BJ (cell line): Measurements from ENCODE around the gene ANGPTL5. TPM values are rescaled to one million over a fixed set of nuclear protein-coding genes. Genes with fewer than 3 reads are reported as not detected.
A peak's percentile ranks its signal among the peaks of the same experiment; 100 is the strongest.

Experiments
- CTCF ChIA-PET: fragments of 350-600 bp; formaldehyde crosslinking; extraction: SDS; loops from one replicate; lab custom pipeline; 2021; ENCODE audit warnings: antibody characterized with exemption, inconsistent platforms; lab: Yijun Ruan, JAX
- POLR2A ChIA-PET: fragments of 300-600 bp; sonication (Branson Sonifier 250); formaldehyde crosslinking; extraction: SDS; loops from one replicate; lab custom pipeline; 2021; ENCODE audit warnings: antibody characterized with exemption; lab: Charles Lee
- DNase-seq: peaks from one replicate; pipeline ENCODE4 v3.0.0-alpha.2; 2011; ENCODE audit warnings: low read depth
- H3K27me3 ChIP-seq: 2 replicates; pipeline ENCODE4 v1.6.0; 2011; ENCODE audit warnings: low read length; ENCODE audit not compliant: control insufficient read depth, insufficient read depth
- H3K36me3 ChIP-seq: 2 replicates; pipeline ENCODE4 v1.5.1; 2011; ENCODE audit warnings: low read length; ENCODE audit not compliant: control insufficient read depth, insufficient read depth
- H3K4me3 ChIP-seq: 2 replicates; pipeline ENCODE4 v1.5.1; 2011; ENCODE audit warnings: low read depth, mild to moderate bottlenecking, control low read depth, low read length
- polyA plus RNA-seq: library from polyadenylated mRNA; depleted of rRNA; stranded (reverse); fragments of >200 nt; gene quantifications from 2 replicates; pipeline ENCODE4 v1.2.3, GENCODE V29; 2011
- TF ChIP-seq, protein P1 (sequence below): IDR thresholded peaks from 2 replicates; pipeline ENCODE4 v1.5.1; 2011; ENCODE audit warnings: low read depth, mild to moderate bottlenecking, control low read depth, inconsistent platforms, low read length, moderate library complexity; ENCODE audit not compliant: insufficient read depth

ANGPTL5 gene
- polyA plus RNA-seq, 1 experiment = not detected

DNA sequence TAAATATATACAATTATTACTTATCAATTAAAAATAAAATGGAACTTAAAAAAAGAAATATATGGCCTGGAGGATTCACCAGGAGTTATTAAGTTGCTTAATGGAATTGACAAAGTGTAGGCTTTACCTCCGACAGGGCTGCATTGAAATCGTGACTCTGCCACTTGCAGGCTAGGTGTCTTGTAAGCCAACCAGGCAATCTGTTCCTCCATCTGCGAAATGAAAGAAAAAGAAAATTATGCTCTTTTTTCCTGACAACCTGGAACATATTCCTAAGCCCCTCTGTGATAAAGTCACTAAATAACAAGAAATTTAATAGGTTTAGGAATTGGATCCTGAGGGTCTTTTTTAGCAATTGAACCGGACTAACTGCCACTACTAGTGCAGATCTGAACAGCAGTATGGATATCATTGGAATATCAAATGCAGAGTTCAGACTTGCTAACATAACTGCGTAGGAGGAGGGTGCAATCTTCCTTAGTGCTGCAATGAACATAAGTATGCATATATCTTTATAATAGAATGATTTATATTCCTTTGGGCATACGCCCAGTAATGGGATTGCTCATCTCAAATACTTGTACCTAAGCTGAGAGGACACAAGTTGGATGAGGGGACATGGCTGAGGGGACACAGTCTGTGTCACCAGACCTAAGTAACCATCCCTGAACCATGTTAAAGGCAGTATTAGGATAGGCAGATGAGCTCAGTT, 44.0 kb downstream of the ANGPTL5 start:
- no peaks in the 10 kb centered on the region for H3K36me3 ChIP-seq
- DNase-seq = no peak
- H3K4me3 ChIP-seq = no peak overlapping the region
- TF ChIP-seq, protein P1, sequence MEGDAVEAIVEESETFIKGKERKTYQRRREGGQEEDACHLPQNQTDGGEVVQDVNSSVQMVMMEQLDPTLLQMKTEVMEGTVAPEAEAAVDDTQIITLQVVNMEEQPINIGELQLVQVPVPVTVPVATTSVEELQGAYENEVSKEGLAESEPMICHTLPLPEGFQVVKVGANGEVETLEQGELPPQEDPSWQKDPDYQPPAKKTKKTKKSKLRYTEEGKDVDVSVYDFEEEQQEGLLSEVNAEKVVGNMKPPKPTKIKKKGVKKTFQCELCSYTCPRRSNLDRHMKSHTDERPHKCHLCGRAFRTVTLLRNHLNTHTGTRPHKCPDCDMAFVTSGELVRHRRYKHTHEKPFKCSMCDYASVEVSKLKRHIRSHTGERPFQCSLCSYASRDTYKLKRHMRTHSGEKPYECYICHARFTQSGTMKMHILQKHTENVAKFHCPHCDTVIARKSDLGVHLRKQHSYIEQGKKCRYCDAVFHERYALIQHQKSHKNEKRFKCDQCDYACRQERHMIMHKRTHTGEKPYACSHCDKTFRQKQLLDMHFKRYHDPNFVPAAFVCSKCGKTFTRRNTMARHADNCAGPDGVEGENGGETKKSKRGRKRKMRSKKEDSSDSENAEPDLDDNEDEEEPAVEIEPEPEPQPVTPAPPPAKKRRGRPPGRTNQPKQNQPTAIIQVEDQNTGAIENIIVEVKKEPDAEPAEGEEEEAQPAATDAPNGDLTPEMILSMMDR = no peak
- ChIA-PET POLR2A (no interaction called here), CTCF (no interaction called here)
- H3K27me3 ChIP-seq = no peaks in the 10 kb centered on the region

DNA sequence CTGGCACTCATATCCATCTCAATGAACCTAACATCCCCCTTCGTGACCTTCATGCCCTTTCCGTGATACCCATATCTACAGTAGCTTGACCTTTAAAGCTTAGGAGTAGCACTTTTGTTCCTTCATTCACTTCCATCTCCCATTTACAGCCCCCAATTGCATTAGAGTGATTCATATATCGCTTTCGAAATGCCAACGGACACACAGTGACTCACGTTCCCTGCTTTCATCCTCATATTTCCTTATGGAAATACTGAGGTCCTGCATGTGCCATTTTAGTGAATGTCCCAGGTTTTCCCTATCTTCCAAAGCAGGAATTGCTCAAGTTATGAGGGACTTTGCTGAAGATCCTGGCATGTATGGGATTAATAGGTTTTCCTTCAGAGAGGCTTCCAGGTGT, 45.8 kb downstream of the ANGPTL5 start:
- DNase-seq = peak; percentile 19
- TF ChIP-seq, protein P1 = peak; percentile 12; the same call in 1 of the 2 replicates
- Histone ChIP-seq H3K36me3 (no peaks in the 10 kb centered on the region), H3K27me3 (no peaks in the 10 kb centered on the region), H3K4me3 (no peak overlapping the region)
- POLR2A ChIA-PET = no interaction called here
- CTCF ChIA-PET = interaction anchor here (1.3 kb wide), 1 partner anchor 10 kb away, joined by 3 read pairs; no protein-coding TSS in a partner anchor

GRCh38 chr11:101867951-101868350, 48.4 kb downstream of the ANGPTL5 start:
- no peak overlapping the region for H3K4me3 ChIP-seq
- no peaks in the 10 kb centered on the region for H3K36me3 ChIP-seq
- no peaks in the 10 kb centered on the region for H3K27me3 ChIP-seq
- CTCF ChIA-PET = interaction anchor here (0.9 to 10.0 kb wide), 2 partner anchors 12 to 139 kb away, joined by 3 to 173 read pairs; no protein-coding TSS in a partner anchor
- TF ChIP-seq, protein P1 = no peak
- POLR2A ChIA-PET = no interaction called here
- no peak for DNase-seq

DNA sequence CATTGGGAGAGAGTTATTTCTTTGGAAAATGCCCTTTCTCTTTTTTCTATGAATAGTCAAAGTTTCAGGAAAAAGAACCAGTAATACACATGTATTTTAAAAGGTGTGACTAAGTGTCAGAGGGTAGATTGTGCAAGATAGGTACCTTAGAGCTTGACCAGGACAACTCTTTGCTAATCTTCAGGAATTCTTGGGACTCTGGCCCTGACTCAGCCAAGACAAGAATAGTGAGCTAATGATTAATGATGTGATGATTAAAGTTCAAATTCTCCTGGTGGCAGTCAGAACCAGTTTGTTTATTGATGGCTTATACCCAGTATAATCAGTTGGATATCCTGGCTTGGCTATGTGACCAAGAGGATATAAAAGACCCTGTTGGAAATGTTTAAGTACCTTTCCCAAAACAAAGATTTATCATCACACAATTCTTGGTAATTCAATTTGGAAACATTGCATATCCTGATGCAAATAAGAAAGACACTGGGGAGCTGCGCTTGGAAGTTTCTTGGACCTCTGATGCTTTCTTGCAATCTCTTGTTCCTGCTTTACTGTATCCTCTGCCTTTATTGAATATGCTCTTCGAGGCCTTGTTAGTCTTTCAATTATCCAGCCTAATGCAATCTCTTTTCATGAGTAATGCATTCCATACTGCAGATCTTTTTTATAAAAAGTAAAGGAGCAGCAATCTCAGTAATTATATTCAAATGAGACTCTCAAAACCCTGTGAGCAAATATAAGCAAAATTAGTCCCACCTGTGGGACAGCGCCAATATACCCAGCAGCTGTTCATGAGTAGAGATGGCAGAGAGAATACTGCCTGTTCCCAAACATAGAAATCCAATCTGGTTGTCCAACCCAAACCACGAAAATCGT, 49.5 kb downstream of the ANGPTL5 start:
- Histone ChIP-seq H3K27me3 (no peaks in the 10 kb centered on the region), H3K4me3 (no peak overlapping the region), H3K36me3 (no peaks in the 10 kb centered on the region)
- CTCF ChIA-PET = interaction anchor here (0.9 to 10.0 kb wide), 2 partner anchors 13 to 140 kb away, joined by 3 to 173 read pairs; no protein-coding TSS in a partner anchor
- TF ChIP-seq, protein P1 = no peak
- peak; percentile 47 for DNase-seq
- POLR2A ChIA-PET = interaction anchor here (0.5 to 0.6 kb wide), 2 partner anchors 50 to 129 kb away, joined by 3 to 13 read pairs; no protein-coding TSS in a partner anchor

DNA sequence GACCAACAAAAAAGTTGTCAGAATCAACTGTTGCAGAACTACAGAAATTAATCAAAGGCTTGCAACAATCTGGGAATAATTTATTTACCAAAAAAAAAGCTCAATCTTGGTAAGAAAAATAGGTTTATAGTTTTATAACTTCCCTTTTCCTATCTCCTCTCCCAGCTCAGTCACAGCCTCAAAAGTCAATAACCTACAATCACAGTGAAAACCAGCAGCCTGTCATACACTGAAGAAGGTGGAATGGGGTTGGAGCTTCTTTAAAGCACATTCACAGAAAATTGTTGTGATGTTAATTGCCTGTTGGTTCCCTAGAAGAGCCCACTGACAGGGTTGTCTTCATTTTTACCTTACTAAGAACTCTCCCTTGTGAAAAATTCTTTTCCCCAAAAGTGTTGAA, 52.2 kb downstream of the ANGPTL5 start:
- ChIA-PET POLR2A (no interaction called here), CTCF (interaction anchor here (1.5 to 10.0 kb wide), 4 partner anchors 14 to 149 kb away, joined by 4 to 173 read pairs (median 32); no protein-coding TSS in a partner anchor)
- TF ChIP-seq, protein P1 = no peak
- no peaks in the 10 kb centered on the region for H3K36me3 ChIP-seq
- no peaks in the 10 kb centered on the region for H3K27me3 ChIP-seq
- DNase-seq = no peak
- no peak overlapping the region for H3K4me3 ChIP-seq
